Mesendoderm (in vitro differentiated cells): ENCODE data around the gene FRAT2. TPM values are rescaled to one million over a fixed set of nuclear protein-coding genes. Genes with fewer than 3 reads are reported as not detected.

Experiments
- DNase-seq: peaks from one replicate; pipeline ENCODE4 v3.0.0; 2013
- H2AK5ac ChIP-seq: 2 replicates; pipeline ENCODE4 v1.6.1; 2013; ENCODE audit warnings: low read length, inconsistent platforms
- H2BK120ac ChIP-seq: 2 replicates; pipeline ENCODE4 v1.6.1; 2013; ENCODE audit warnings: low read depth, mild to moderate bottlenecking, low read length, moderate library complexity, mixed read lengths
- H2BK15ac ChIP-seq: replicated peaks from 2 replicates; pipeline ENCODE4 v1.6.1; 2013; ENCODE audit warnings: low read depth, mild to moderate bottlenecking, moderate library complexity
- H2BK5ac ChIP-seq: 2 replicates; pipeline ENCODE4 v1.6.1; 2013; ENCODE audit warnings: low read length, inconsistent platforms
- H3K18ac ChIP-seq: 2 replicates; pipeline ENCODE4 v1.6.1; 2013; ENCODE audit warnings: mild to moderate bottlenecking, low read length, mixed read lengths
- H3K23ac ChIP-seq: one replicate; pipeline ENCODE4 v1.6.1; 2013; ENCODE audit warnings: low read length
- H3K27ac ChIP-seq: 2 replicates; pipeline ENCODE4 v1.5.1; 2013; ENCODE audit warnings: low read depth, mild to moderate bottlenecking, inconsistent platforms, low read length, moderate library complexity
- H3K27me3 ChIP-seq: 2 replicates; pipeline ENCODE4 v1.6.1; 2013; ENCODE audit warnings: low read length, control low read depth, mild to moderate bottlenecking, inconsistent platforms; ENCODE audit not compliant: insufficient read depth, poor library complexity
- H3K36me3 ChIP-seq: 2 replicates; pipeline ENCODE4 v1.6.1; 2013; ENCODE audit warnings: low read length, inconsistent platforms; ENCODE audit not compliant: control insufficient read depth, insufficient read depth
- H3K4ac ChIP-seq: one replicate; pipeline ENCODE4 v1.6.1; 2013; ENCODE audit warnings: low read depth, mild to moderate bottlenecking, low read length, moderate library complexity
- H3K4me1 ChIP-seq: 2 replicates; pipeline ENCODE4 v1.6.1; 2013; ENCODE audit warnings: low read depth, low read length, inconsistent platforms; ENCODE audit not compliant: control insufficient read depth
- H3K4me2 ChIP-seq: 2 replicates; pipeline ENCODE4 v1.6.1; 2013; ENCODE audit warnings: low read length
- H3K4me3 ChIP-seq: 2 replicates; pipeline ENCODE4 v1.5.1; 2013; ENCODE audit warnings: mild to moderate bottlenecking, low read length
- H3K56ac ChIP-seq: one replicate; pipeline ENCODE4 v1.6.1; 2013; ENCODE audit warnings: low read length
- H3K79me1 ChIP-seq: 2 replicates; pipeline ENCODE4 v1.6.1; 2013; ENCODE audit warnings: low read length, inconsistent platforms
- H3K79me2 ChIP-seq: 2 replicates; pipeline ENCODE4 v1.6.1; 2013; ENCODE audit warnings: mild to moderate bottlenecking, low read length; ENCODE audit not compliant: control insufficient read depth, insufficient read depth
- H3K9ac ChIP-seq: 2 replicates; pipeline ENCODE4 v1.6.1; 2013; ENCODE audit warnings: low read length, inconsistent platforms
- H4K5ac ChIP-seq: one replicate; pipeline ENCODE4 v1.6.1; 2013; ENCODE audit warnings: low read length
- H4K8ac ChIP-seq: one replicate; pipeline ENCODE4 v1.6.1; 2013; ENCODE audit warnings: low read depth, mild to moderate bottlenecking, control low read depth, low read length, moderate library complexity
- WGBS: extraction: QIAGEN DNeasy Blood & Tissue Kit; methylation state at CpG from one replicate; pipeline ENCODE4 v1.1.7; 2013; ENCODE audit warnings: low lambda C conversion rate, missing lambda C conversion rate; ENCODE audit not compliant: insufficient coverage; ENCODE audit errors: extremely low coverage; 5-methylcytosine and 5-hydroxymethylcytosine counted together
- polyA plus RNA-seq, 2 experiments: library from polyadenylated mRNA; stranded (reverse); fragments of 200-250 nt; gene quantifications; one replicate each; pipeline ENCODE4 v1.2.3, GENCODE V29; 2013

FRAT2 gene
- 35.3 TPM for polyA plus RNA-seq (2013, experiment 1 of 2)
- polyA plus RNA-seq (2013, experiment 2 of 2): 36.5 TPM

GRCh38 chr10:97334370-97335175, at the start of gene FRAT2:
FRAT2 (minus strand) TSS chr10:97334729; CDS start chr10:97334572, 157 bp downstream.
- peak; percentile 94 for DNase-seq
- H3K79me1 ChIP-seq: peaks cover 6% of the 10 kb centered on the region
- peak within 1 kb of the TSS; percentile 88 for H2BK120ac ChIP-seq
- H4K5ac ChIP-seq: no peak within 1 kb of the TSS
- peak within 1 kb of the TSS; percentile 92 for H3K56ac ChIP-seq
- peak within 1 kb of the TSS; percentile 73 for H3K9ac ChIP-seq
- peak within 1 kb of the TSS; percentile 25 for H3K23ac ChIP-seq
- H2BK5ac ChIP-seq: peak within 1 kb of the TSS; percentile 89
- H3K18ac ChIP-seq: peak within 1 kb of the TSS; percentile 92
- H2BK15ac ChIP-seq: no peak within 1 kb of the TSS
- H3K4me3 ChIP-seq: peak within 1 kb of the TSS; percentile 57
- H3K4ac ChIP-seq: peak within 1 kb of the TSS; percentile 92
- no peak within 1 kb of the TSS for H4K8ac ChIP-seq
- peak within 1 kb of the TSS; percentile 72 for H3K27ac ChIP-seq
- no peaks in the 10 kb centered on the region for H3K36me3 ChIP-seq
- peak within 1 kb of the TSS; percentile 55 for H3K4me2 ChIP-seq
- no peaks in the 10 kb centered on the region for H3K27me3 ChIP-seq
- peaks cover 1% of the 10 kb centered on the region for H3K4me1 ChIP-seq
- no peak within 1 kb of the TSS for H2AK5ac ChIP-seq
- no CpG with 5 or more reads among the region's 103 CpGs for WGBS
- peaks cover 6% of the 10 kb centered on the region for H3K79me2 ChIP-seq

- no peaks in the 10 kb centered on the region for H3K79me1 ChIP-seq
- H3K4me1 ChIP-seq: no peaks in the 10 kb centered on the region
- H3K56ac ChIP-seq: no peak overlapping the region
- no peak overlapping the region for H2BK15ac ChIP-seq
- WGBS: no CpG with 5 or more reads among the region's 5 CpGs
- peaks cover 11% of the 10 kb centered on the region for H3K36me3 ChIP-seq
- no peak overlapping the region for H2BK120ac ChIP-seq
- H3K4me2 ChIP-seq: no peak overlapping the region
- H3K27me3 ChIP-seq: no peaks in the 10 kb centered on the region
- H3K27ac ChIP-seq: no peak overlapping the region
- no peak for DNase-seq
- no peak overlapping the region for H4K5ac ChIP-seq
- H2AK5ac ChIP-seq: no peak overlapping the region
- H2BK5ac ChIP-seq: no peak overlapping the region
- no peak overlapping the region for H3K23ac ChIP-seq
- no peak overlapping the region for H3K4ac ChIP-seq
- no peak overlapping the region for H3K4me3 ChIP-seq
- H3K79me2 ChIP-seq: no peaks in the 10 kb centered on the region
- no peak overlapping the region for H4K8ac ChIP-seq
- H3K9ac ChIP-seq: no peak overlapping the region
- no peak overlapping the region for H3K18ac ChIP-seq
Measured at GRCh38 chr10:97384156-97384555, 49.6 kb upstream of the FRAT2 start.

GRCh38 chr10:97383159-97383558, 48.6 kb upstream of the FRAT2 start:
- H3K36me3 ChIP-seq: peaks cover 11% of the 10 kb centered on the region
- H3K27ac ChIP-seq: no peak overlapping the region
- H3K4me3 ChIP-seq: no peak overlapping the region
- H3K23ac ChIP-seq: no peak overlapping the region
- no peak overlapping the region for H3K4ac ChIP-seq
- WGBS: no CpG with 5 or more reads among the region's 7 CpGs
- no peak overlapping the region for H2BK5ac ChIP-seq
- H2BK120ac ChIP-seq: no peak overlapping the region
- no peak overlapping the region for H4K5ac ChIP-seq
- H3K56ac ChIP-seq: no peak overlapping the region
- no peak overlapping the region for H3K9ac ChIP-seq
- H3K79me2 ChIP-seq: no peaks in the 10 kb centered on the region
- no peaks in the 10 kb centered on the region for H3K27me3 ChIP-seq
- no peak overlapping the region for H2AK5ac ChIP-seq
- DNase-seq: no peak
- no peak overlapping the region for H4K8ac ChIP-seq
- no peaks in the 10 kb centered on the region for H3K4me1 ChIP-seq
- H3K79me1 ChIP-seq: no peaks in the 10 kb centered on the region
- no peak overlapping the region for H3K18ac ChIP-seq
- no peak overlapping the region for H2BK15ac ChIP-seq
- H3K4me2 ChIP-seq: no peak overlapping the region

- Histone ChIP-seq H3K9ac (no peak overlapping the region), H2BK15ac (no peak overlapping the region), H2BK5ac (no peak overlapping the region), H3K56ac (no peak overlapping the region), H3K23ac (no peak overlapping the region), H3K27me3 (no peaks in the 10 kb centered on the region), H3K27ac (no peak overlapping the region), H3K36me3 (peaks cover 9% of the 10 kb centered on the region), H3K4me2 (no peak overlapping the region), H4K8ac (no peak overlapping the region), H3K4me1 (no peaks in the 10 kb centered on the region), H3K4me3 (no peak overlapping the region), H4K5ac (no peak overlapping the region), H3K79me1 (no peaks in the 10 kb centered on the region), H3K18ac (no peak overlapping the region), H2AK5ac (no peak overlapping the region), H2BK120ac (no peak overlapping the region), H3K4ac (no peak overlapping the region), H3K79me2 (no peaks in the 10 kb centered on the region)
- no peak for DNase-seq
- no CpG with 5 or more reads among the region's 8 CpGs for WGBS
Measured at GRCh38 chr10:97381626-97382025, 47.1 kb upstream of the FRAT2 start.

- Histone ChIP-seq H2BK120ac (no peak overlapping the region), H2AK5ac (no peak overlapping the region), H3K4me2 (no peak overlapping the region), H3K27ac (no peak overlapping the region), H3K4me1 (no peaks in the 10 kb centered on the region), H3K4me3 (no peak overlapping the region), H2BK5ac (no peak overlapping the region), H3K4ac (no peak overlapping the region), H3K79me2 (no peaks in the 10 kb centered on the region), H3K23ac (no peak overlapping the region), H3K36me3 (peaks cover 10% of the 10 kb centered on the region), H3K18ac (no peak overlapping the region), H4K5ac (no peak overlapping the region), H3K27me3 (no peaks in the 10 kb centered on the region), H2BK15ac (no peak overlapping the region), H4K8ac (no peak overlapping the region), H3K9ac (no peak overlapping the region), H3K79me1 (no peaks in the 10 kb centered on the region), H3K56ac (no peak overlapping the region)
- WGBS: no CpG with 5 or more reads among the region's 8 CpGs
- DNase-seq: no peak
Measured at GRCh38 chr10:97380516-97380915, 46.0 kb upstream of the FRAT2 start.
